ENCODE data around the gene ASCL5. TPM values are rescaled to one million over a fixed set of nuclear protein-coding genes. Genes with fewer than 3 reads are reported as not detected.

Gene ASCL5
- total and polyA plus RNA-seq, 2 donors (not counting 1 experiment from before 2014, with no cell fraction given), result not detected

- Histone ChIP-seq H3K27ac (ENCODE audit: insufficient read depth, low read length) (no peak overlapping the region), H4K20me1 (ENCODE audit: control insufficient read depth, extremely low read depth, insufficient read depth, low read length) (no peaks in the 10 kb centered on the region), H3K4me2 (ENCODE audit: extremely low read depth, insufficient read depth, low read length) (no peak overlapping the region), H2AFZ (ENCODE audit: low read length) (no peak overlapping the region), H3K4me1 (ENCODE audit: control insufficient read depth, extremely low read depth, insufficient read depth, low read length) (no peaks in the 10 kb centered on the region), H3K79me2 (ENCODE audit: control insufficient read depth, insufficient read depth, low read length) (no peaks in the 10 kb centered on the region), H3K36me3 (ENCODE audit: control insufficient read depth, insufficient read depth, low read length) (no peaks in the 10 kb centered on the region), H3K9me3 (ENCODE audit: control insufficient read depth, insufficient read depth, low read depth, low read length) (no peaks in the 10 kb centered on the region), H3K27me3 (ENCODE audit: control insufficient read depth, insufficient read depth, low read length) (peaks cover 35% of the 10 kb centered on the region), H3K9ac (ENCODE audit: insufficient read depth, low read length) (no peak overlapping the region), H3K4me3 (replicated peaks in 1 of 4; ENCODE audit: control extremely low read depth in 1 of 4, insufficient read depth in 1 of 4, low read depth in 3 of 4, low read length in 4 of 4) (no peak overlapping the region)
- no peak for DNase-seq (ENCODE audit: low read depth in 2 of 2)
- no peak for TF ChIP-seq CTCF (conservative IDR thresholded peaks at IDR 0.05 in 1 of 2, IDR thresholded peaks at IDR 0.05 in 1 of 2; ENCODE audit: low read depth in 1 of 2, low read length in 2 of 2)
- no peak for TF ChIP-seq EZH2 (IDR thresholded peaks at IDR 0.05; ENCODE audit: low read length, missing control alignments)
Observed at GRCh38 chr1:201116091-201116490, 10.9 kb downstream of the ASCL5 start.

DNA sequence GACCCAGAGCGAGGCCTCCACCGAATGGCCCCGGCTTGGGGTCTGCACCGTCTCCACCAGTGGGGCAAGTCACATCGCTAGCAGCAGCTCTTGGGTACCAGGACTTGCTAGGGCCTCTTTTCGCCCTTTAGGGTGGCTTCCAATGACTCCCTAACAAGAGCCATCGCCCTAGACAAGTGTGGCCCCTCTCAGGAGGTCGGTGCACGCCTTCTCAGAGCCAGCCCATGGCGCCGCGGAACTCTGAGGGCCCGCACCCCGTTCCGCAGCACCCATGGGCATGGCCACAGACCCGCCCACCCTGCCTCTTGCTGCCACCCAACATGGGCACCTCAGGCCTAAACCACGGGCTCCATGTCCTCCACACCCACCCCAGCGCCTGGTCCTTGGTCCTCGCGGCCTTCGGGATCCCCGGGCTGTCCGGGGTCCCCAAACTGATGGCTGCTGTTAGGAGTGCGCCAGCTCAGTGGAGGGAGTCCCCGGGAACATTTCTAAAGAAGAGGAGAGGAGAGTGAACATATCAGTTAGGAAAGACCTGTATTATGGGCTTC, 11.5 kb downstream of the ASCL5 start:
- peaks cover 30% of the 10 kb centered on the region for H3K27me3 ChIP-seq (ENCODE audit: control insufficient read depth, insufficient read depth, low read length)

More for the DNA sequence above, 11.5 kb downstream of the ASCL5 start:
- Histone ChIP-seq H3K27ac (ENCODE audit: insufficient read depth, low read length) (no peak overlapping the region), H3K4me2 (ENCODE audit: extremely low read depth, insufficient read depth, low read length) (no peak overlapping the region), H4K20me1 (ENCODE audit: control insufficient read depth, extremely low read depth, insufficient read depth, low read length) (no peaks in the 10 kb centered on the region), H3K4me3 (replicated peaks in 1 of 4; ENCODE audit: control extremely low read depth in 1 of 4, insufficient read depth in 1 of 4, low read depth in 3 of 4, low read length in 4 of 4) (no peak overlapping the region), H3K36me3 (ENCODE audit: control insufficient read depth, insufficient read depth, low read length) (no peaks in the 10 kb centered on the region), H3K4me1 (ENCODE audit: control insufficient read depth, extremely low read depth, insufficient read depth, low read length) (no peaks in the 10 kb centered on the region), H3K9ac (ENCODE audit: insufficient read depth, low read length) (no peak overlapping the region), H3K79me2 (ENCODE audit: control insufficient read depth, insufficient read depth, low read length) (no peaks in the 10 kb centered on the region), H3K9me3 (ENCODE audit: control insufficient read depth, insufficient read depth, low read depth, low read length) (no peaks in the 10 kb centered on the region), H2AFZ (ENCODE audit: low read length) (no peak overlapping the region)
- TF ChIP-seq EZH2 (IDR thresholded peaks at IDR 0.05; ENCODE audit: low read length, missing control alignments), result no peak
- no peak for TF ChIP-seq CTCF (conservative IDR thresholded peaks at IDR 0.05 in 1 of 2, IDR thresholded peaks at IDR 0.05 in 1 of 2; ENCODE audit: low read depth in 1 of 2, low read length in 2 of 2)
- no peak for DNase-seq (ENCODE audit: low read depth in 2 of 2)

Data from fibroblast of lung (primary cell).